Brain microvascular endothelial cell (primary cell): ENCODE results near the gene MRPL41.

Source experiments
- DNase-seq: peaks from one replicate; pipeline ENCODE4 v3.0.0-alpha.2; 2020
- H3K27ac ChIP-seq: fragments of 250-450 bp; sonication (Bioruptor Pico); 2 replicates; pipeline ENCODE4 v1.5.1; 2020; ENCODE audit warnings: mild to moderate bottlenecking, moderate library complexity
- H3K27me3 ChIP-seq: fragments of 250-450 bp; sonication (Bioruptor Pico); replicated peaks from 2 replicates; pipeline ENCODE4 v1.5.1; 2020; ENCODE audit warnings: mild to moderate bottlenecking
- H3K36me3 ChIP-seq: fragments of 250-450 bp; sonication (Bioruptor Pico); replicated peaks from 2 replicates; pipeline ENCODE4 v1.5.1; 2020; ENCODE audit warnings: mild to moderate bottlenecking
- H3K4me3 ChIP-seq: 2 replicates; pipeline ENCODE4 v1.5.1; 2011; ENCODE audit warnings: low read depth, mild to moderate bottlenecking, control low read depth, low read length, moderate library complexity
- CTCF ChIP-seq: IDR thresholded peaks from 2 replicates; pipeline ENCODE4 v1.5.1; 2011; ENCODE audit warnings: low read depth, mild to moderate bottlenecking, moderate library complexity, low read length, control low read depth, inconsistent platforms; ENCODE audit errors: missing control alignments
- in situ Hi-C: cut with HindIII; loops from 2 replicates; pipeline ENCODE4 v1.10.0; 2017; ENCODE audit warnings: low sequenced_read_pairs, low pct_ligation_motif_present

MRPL41 gene

GRCh38 chr9:137569609-137570203, 18.0 kb downstream of the MRPL41 start:
- no peak for DNase-seq
- H3K27me3 ChIP-seq, result no peaks in the 10 kb centered on the region
- H3K4me3 ChIP-seq, result no peak overlapping the region
- peaks cover 26% of the 10 kb centered on the region for H3K36me3 ChIP-seq
- in situ Hi-C loops, result no loop called here
- no peak for TF ChIP-seq CTCF
- no peak overlapping the region for H3K27ac ChIP-seq

GRCh38 chr9:137570566-137570965, 18.9 kb downstream of the MRPL41 start:
- in situ Hi-C loops, result no loop called here
- H3K27me3 ChIP-seq, result no peaks in the 10 kb centered on the region
- TF ChIP-seq CTCF, result no peak
- H3K27ac ChIP-seq, result no peak overlapping the region
- no peak overlapping the region for H3K4me3 ChIP-seq
- DNase-seq, result no peak
- H3K36me3 ChIP-seq, result peaks cover 32% of the 10 kb centered on the region

- Histone ChIP-seq H3K4me3 (no peak overlapping the region), H3K27ac (no peak overlapping the region), H3K27me3 (no peaks in the 10 kb centered on the region), H3K36me3 (peaks cover 36% of the 10 kb centered on the region)
- in situ Hi-C loops, result no loop called here
- TF ChIP-seq CTCF, result no peak
- no peak for DNase-seq
These were observed 22.5 kb downstream of the MRPL41 start for GRCh38 chr9:137574192-137574591.

GRCh38 chr9:137575364-137575715, 23.7 kb downstream of the MRPL41 start:
- H3K36me3 ChIP-seq, result peaks cover 36% of the 10 kb centered on the region
- DNase-seq, result no peak
- H3K27ac ChIP-seq, result no peak overlapping the region
- TF ChIP-seq CTCF, result no peak
- no peak overlapping the region for H3K4me3 ChIP-seq
- H3K27me3 ChIP-seq, result no peaks in the 10 kb centered on the region
- in situ Hi-C loops, result no loop called here

- H3K27me3 ChIP-seq, result no peaks in the 10 kb centered on the region
- in situ Hi-C loops, result no loop called here
- H3K36me3 ChIP-seq, result peaks cover 36% of the 10 kb centered on the region
- H3K4me3 ChIP-seq, result no peak overlapping the region
- no peak overlapping the region for H3K27ac ChIP-seq
- TF ChIP-seq CTCF, result no peak
- no peak for DNase-seq
These were observed 24.2 kb downstream of the MRPL41 start for GRCh38 chr9:137575716-137576411.
